ENCODE data around the gene GPR160.
A peak's percentile ranks its signal among the peaks of the same experiment; 100 is the strongest.
"Not testable (repeated sequence)": the region's sequence is repeated elsewhere in the genome, so short reads cannot be mapped to it uniquely, and the experiment has no call there.

Gene GPR160

DNA sequence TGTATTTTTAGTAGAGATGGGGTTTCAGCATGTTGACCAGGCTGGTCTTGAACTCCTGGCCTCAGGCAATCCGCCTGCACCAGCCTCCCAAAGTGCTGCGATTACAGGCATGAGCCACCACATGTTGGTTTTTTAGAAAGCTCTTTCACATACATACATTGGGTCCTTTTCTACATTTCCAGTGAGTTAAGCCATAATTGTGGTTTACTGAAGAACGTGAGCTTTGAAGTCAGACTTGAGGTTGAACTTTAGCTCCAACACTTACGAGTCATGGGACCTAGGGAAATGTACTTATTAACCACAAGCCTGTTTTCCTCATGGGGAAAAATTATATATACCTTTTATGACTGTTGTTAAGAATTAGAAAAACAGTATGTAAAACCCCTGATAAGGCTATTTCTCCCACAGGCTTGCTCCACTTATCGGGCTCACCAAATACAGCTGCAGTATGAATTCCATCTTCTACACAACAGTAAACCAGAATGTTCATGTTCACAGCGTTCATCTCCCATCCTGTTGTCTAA is 39.0 kb downstream of the GPR160 start:
- DNase-seq: no peak

- no peak for DNase-seq
Measured at GRCh38 chr3:170077361-170077760, 39.6 kb downstream of the GPR160 start.

DNA sequence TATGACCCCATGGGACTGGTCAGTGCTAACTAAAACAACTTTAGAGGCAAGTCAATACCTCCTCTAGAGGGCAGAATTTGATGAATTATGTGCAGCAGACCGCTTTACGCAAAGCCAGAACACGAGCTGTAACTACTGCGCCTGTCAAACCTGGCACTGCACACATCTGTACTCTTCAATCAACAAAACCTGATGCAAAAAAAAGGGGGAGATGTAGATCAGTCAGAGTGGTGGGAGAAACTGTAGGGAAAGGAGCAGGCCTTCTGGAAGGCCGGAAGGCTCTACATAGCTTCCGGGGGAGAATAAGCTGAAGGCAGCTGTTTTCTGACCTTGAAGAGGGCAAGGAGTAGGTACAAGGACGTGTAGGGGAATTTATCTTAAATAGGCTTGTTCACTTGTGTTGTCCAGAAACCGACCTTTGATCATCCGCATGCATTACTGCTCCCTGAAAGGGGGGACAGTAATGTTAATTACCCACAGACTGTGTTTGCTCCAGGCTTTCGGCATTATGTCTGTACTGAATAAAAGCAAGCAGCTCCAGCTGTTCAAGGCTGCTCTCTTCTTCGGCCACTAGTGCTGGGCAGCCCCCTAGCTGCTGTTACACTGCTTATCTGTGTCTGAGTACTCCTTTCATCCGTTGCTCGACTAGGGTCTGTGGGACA is 41.0 kb downstream of the GPR160 start:
- DNase-seq: peak; percentile 30

DNA sequence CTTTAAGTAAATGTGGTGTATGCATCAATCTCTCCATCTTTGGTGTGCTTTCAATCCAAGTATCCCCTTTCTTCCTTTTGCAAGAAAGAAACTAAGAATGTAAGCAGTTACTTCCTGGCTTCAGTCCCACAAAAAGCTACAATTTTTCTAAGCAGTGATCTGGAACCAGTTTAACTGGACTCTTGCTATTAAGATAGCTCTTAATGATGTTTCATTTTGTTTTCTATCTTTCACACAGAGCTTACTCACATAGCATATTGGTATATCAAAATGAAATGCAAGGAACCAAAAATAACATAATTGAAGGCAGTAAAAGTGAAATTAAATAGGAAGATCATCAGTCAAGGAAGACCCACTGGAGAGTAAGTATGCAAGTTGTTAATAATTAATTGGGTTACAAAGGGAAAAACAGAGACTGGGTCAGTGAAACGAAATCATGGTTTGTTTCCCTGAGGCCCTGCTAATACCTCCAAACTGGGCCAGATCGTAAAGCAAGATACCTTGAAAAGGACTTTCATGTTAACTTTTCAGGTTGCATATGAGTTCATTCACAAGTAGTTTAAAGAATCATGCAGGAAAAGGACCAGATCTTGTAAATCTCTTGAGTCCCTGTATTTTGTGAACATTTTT is 41.9 kb downstream of the GPR160 start:
- no peak for DNase-seq

DNA sequence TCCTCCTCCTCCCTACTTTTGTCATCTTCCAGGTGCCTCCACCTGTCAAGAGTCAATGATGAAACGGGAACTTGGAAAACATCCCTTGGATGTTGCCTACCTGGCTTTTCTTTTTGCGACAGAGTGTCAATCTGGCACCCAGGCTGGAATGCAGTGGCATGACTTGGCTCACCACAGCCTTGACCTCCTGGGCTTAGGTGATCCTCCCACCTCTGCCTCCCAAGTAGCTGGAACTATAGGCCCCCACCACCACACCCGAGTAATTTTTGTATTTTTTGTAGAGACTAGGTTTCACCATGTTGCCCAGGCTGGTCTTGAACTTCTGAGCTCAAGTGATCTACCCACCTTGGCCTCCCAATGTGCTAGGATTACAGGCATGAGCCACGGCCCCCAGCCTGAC is 42.8 kb downstream of the GPR160 start:
- DNase-seq: no peak

DNA sequence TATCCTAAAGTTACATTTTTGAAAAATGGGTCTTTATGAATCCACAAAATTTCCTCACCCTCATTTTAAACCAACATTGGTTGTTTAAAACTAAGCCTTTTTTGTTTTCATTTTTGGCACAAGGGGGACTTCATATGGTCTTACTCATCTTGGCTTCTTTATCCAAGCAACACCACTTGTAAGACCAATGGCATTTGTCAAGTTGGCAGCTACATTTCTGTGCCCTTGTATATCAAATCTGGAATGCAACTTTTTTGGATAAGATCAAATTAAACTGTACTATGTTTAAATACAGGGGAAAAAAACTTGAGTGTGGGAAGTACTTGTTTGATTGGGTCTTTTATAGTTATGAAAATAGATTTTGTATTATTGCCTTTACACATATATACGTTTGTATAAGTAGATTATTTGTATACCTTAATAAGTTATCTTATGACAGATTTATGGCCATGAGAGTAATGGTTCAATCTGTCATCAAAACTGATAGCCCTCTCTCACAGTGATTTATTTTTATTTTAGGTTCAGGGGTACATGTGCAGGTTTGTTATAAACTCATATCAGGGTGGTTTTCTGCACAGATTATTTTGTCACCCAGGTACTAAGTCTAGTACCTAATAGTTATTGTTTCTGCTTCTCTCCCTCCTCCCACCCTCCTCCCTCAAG is 43.4 kb downstream of the GPR160 start:
- DNase-seq: no peak

DNA sequence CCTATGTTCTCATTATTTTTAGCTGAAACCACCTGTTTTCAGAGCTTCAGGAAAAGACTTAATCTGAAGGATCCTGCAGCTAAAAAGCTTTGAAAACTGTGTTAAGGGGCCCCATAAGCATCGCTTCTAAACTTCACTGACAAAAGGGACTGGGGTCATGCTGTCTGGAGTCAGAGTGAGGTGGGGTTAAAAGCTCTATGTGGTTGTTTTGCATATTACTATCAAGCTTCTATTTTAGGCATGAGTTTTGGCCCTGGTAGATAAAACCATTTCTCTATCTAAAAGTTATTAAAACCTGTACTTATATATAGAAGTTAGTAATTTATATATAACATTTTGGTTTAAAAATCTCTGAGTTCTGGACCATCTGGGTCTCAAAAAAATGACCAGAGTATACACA is 45.5 kb downstream of the GPR160 start:
- no peak for DNase-seq

- no peak for DNase-seq
Measured at GRCh38 chr3:170085396-170085795, 47.6 kb downstream of the GPR160 start.

DNA sequence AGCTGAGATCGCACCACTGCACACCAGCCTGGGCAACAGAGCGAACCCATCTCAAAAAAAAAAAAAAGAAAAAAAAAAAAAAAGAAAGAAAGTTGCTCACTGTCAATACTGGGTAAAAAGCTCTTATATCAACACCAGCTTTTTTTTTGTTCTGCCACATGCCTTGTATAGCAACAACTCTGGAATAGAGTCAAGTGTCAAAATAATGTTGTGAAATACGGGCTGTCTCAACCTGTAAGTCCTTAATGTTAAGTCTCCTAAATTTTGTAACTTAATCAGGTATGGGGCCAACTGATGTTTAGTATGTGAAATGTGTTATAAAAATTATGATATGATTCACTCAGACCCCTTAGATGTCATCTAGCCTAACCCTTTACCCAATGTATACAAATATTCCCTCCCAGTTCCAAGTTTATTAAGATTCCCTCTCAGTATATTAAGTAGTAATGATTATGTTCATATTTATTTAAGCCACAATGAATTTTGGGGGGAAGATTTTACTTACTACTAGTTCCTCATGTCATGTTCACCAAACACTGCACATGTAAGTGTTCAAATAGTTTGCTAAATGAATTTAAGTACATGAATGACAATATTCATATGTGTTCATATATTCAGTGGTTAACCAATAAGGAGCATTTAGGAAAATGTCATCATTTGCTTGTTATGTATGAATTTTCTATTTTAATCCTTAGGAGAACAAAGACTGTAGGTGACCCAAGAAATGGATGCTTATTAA is 52.2 kb downstream of the GPR160 start:
- DNase-seq: no peak

- no peak for DNase-seq
Measured at GRCh38 chr3:170090601-170090981, 52.8 kb downstream of the GPR160 start.

GRCh38 chr3:170092907-170093306 is 55.1 kb downstream of the GPR160 start:
- no peak for DNase-seq

DNA sequence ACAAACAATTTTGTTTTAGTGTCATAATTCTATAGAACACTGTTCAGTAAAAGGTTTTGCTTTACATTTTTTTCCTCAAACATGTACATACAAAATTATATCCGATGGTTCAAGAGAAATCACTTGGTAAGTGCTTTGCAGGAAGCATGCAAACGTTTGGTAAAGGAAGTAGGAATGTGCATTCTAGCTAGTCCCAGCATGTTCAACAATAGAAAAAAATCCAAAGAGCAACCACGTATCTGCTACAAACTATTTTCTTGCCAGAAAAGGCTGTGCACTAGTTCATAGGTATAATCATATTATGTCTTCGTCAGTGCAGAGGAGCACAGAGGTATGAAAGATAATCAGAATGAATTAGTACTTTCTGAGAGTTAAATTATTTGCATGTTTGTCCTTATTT is 58.0 kb downstream of the GPR160 start:
- DNase-seq: no peak

- DNase-seq: no peak
Measured at GRCh38 chr3:170096342-170096741, 58.5 kb downstream of the GPR160 start.

- no peak for DNase-seq
Measured at GRCh38 chr3:170098753-170099152, 61.0 kb downstream of the GPR160 start.

DNA sequence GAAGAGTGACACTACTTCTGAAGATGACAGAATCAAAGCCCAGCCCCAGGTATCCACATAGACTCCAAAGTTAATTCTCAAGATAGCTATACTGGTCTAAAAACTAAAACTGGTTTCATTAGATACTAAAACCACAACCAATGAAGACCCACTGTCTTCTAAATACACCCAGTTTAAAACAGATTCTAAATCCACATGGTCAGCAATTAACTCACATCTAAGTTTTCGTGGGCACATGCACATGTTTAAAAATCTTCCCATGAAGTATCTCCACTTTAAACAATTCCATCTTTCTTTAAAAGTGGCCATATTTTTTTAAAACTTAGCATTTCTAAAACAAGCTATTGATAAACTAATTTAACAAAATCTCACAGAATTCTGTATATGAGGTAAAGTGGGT is 63.1 kb downstream of the GPR160 start:
- DNase-seq: no peak

GRCh38 chr3:170102431-170102830 is 64.6 kb downstream of the GPR160 start:
- DNase-seq: no peak

DNA sequence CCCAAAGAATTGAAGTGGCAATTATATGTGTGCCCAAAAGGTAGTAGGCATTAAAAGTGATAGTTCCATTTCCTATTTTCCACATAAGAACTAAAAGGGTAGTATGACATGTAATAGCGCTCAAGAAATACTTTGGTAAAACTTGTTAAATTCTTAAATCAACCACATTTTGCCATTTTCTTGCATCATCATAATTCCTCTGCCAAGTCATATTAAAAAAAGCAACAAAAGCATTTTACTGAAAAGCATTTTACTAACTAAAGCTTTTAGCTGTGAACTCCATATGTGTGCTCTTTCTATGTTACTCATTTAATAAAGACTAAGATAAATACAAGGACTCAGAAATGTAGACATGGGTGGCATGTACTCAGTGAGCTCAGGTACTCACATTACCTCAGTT is 70.1 kb downstream of the GPR160 start:
- DNase-seq: no peak

DNA sequence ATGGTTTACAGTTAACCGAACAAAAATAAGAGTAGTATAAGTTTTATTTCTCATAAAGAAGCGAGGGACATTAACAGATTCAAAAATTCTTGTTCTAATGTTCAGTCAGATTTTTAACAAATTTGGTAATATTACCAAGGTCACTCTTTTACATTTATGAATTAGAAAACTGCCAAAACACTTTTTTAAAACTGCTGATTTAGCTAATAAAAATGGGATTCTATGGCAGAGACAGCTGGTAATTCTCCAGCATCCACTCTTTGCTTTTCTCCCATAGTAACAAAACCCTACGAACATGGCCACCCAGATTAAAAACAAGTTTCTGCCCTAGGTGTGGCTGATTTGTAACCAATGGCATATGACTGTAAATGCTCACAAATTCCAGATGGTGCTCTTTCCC is 71.2 kb downstream of the GPR160 start:
- no peak for DNase-seq

DNA sequence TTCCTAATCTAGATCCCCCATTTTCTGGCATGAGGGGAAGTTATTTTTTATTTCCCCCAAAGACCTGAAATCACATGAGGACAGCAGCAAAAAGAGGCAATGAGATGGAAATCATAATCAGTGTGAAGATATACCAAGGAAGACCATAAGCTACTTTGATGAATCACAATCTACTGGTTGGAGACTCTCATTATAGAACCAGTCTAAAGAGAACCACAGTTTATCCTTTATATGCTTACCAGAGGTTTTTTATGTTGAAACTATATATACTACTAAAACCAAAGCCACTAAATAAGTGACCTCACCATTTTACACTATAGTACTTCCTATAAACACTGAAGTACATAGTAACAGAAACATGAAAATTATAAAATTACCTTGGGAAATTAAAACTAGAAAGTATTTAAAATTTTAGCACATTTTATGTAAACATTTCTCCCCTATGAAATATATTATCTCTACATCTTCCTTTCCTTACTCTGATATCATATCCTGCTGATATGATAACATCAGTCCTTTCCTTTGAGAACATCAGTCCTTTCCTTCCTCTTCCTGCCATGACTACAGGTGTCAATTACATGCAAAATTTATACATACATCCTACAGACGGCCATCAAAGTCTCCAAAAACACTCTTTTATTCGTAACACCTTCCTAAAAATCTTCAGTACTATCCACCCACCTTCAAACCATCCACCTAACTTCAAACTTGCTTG is 71.9 kb downstream of the GPR160 start:
- DNase-seq: no peak

GRCh38 chr3:170111147-170111771 is 73.5 kb downstream of the GPR160 start:
- no peak for DNase-seq

- not testable (repeated sequence) for DNase-seq
Measured at GRCh38 chr3:170114165-170114564, 76.4 kb downstream of the GPR160 start.

DNA sequence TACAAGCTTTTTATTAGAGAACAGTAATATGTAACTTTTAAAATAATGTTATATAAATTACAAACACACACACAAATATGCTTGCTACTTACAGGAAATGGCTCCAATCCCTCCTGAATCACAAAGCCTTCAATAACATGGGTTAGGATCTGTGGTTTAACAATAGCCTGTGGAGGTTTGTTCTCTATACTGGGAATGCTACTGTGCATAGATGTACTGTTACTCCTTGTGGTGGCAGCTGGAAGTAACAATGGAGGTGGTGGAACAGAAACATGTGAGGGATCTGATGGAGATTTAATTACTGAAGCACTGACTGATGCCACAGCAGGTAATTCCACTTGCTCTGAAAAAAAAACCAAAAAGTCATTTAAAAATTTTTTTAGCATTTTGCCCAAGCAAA is 79.3 kb downstream of the GPR160 start:
- no peak for DNase-seq
